SK-N-SH (cell line): Measurements from ENCODE around the gene NR6A1. TPM values are rescaled to one million over a fixed set of nuclear protein-coding genes. Genes with fewer than 3 reads are reported as not detected.

ENCODE experiments used
- CTCF ChIA-PET: fragments of 300-600, 350-600 bp; formaldehyde crosslinking; extraction: SDS; loops from one replicate; lab custom pipeline; 2021; lab: Yijun Ruan, JAX
- POLR2A ChIA-PET: fragments of 350-600 bp; sonication (Branson Sonifier 250); formaldehyde crosslinking; extraction: SDS; loops from one replicate; lab custom pipeline; 2020; ENCODE audit warnings: antibody characterized with exemption, inconsistent platforms; lab: Yijun Ruan, JAX
- DNase-seq: peaks from one replicate; pipeline ENCODE4 v3.0.0; 2012
- H2AFZ ChIP-seq: fragments of 200-600 bp; sonication (generic); 2 replicates; pipeline ENCODE4 v1.8.1; 2016; ENCODE audit warnings: antibody characterized with exemption, mild to moderate bottlenecking, low read depth
- H3F3A ChIP-seq: fragments of 200-600 bp; sonication (generic); replicated peaks from 2 replicates; pipeline ENCODE3; 2016; ENCODE audit warnings: antibody characterized with exemption, mild to moderate bottlenecking; ENCODE audit not compliant: insufficient read depth
- H3K27ac ChIP-seq, 2 experiments: fragments of 200-500 bp in 1 of 2; fragments of 200-600 bp in 1 of 2; sonication (Bioruptor generic) in 1 of 2; sonication (generic), shearing (Covaris generic) in 1 of 2; 2 replicates each; pipeline versions ENCODE4 v1.5.1 to v1.6.1; 2014 to 2016; ENCODE audit warnings: low read depth in 2 of 2, inconsistent platforms in 1 of 2, low read length in 1 of 2, mild to moderate bottlenecking in 1 of 2, mixed read lengths in 1 of 2
- H3K27me3 ChIP-seq: fragments of 200-600 bp; sonication (generic), shearing (Covaris generic); 2 replicates; pipeline ENCODE4 v1.6.1; 2016; ENCODE audit warnings: mixed run types; ENCODE audit not compliant: insufficient read depth
- H3K36me3 ChIP-seq, 2 experiments: fragments of 200-500 bp in 1 of 2; fragments of 200-600 bp in 1 of 2; sonication (Bioruptor generic) in 1 of 2; sonication (generic) in 1 of 2; replicated peaks in 1 of 2; 2 replicates each; pipeline versions ENCODE3 to v1.5.1; 2014 to 2016; ENCODE audit warnings: low read length in 1 of 2, mild to moderate bottlenecking in 1 of 2; ENCODE audit not compliant: insufficient read depth in 2 of 2, control insufficient read depth in 1 of 2
- H3K4me1 ChIP-seq, 2 experiments: fragments of 200-500 bp in 1 of 2; fragments of 200-600 bp in 1 of 2; sonication (Bioruptor generic) in 1 of 2; sonication (generic), shearing (Covaris generic) in 1 of 2; 2 replicates each; pipeline versions ENCODE4 v1.5.1 to v1.6.1; 2014 to 2016; ENCODE audit warnings: low read depth in 1 of 2, low read length in 1 of 2, mixed run types in 1 of 2; ENCODE audit not compliant: insufficient read depth in 2 of 2, control insufficient read depth in 1 of 2
- H3K4me2 ChIP-seq: fragments of 200-600 bp; sonication (generic), shearing (Covaris generic); 2 replicates; pipeline ENCODE4 v1.6.1; 2017; ENCODE audit warnings: mixed run types
- H3K4me3 ChIP-seq, 2 experiments: fragments of 200-500 bp in 1 of 2; fragments of 200-600 bp in 1 of 2; sonication (Bioruptor generic) in 1 of 2; sonication (generic), shearing (Covaris generic) in 1 of 2; 2 replicates each; pipeline versions ENCODE4 v1.5.1 to v1.8.1; 2014 to 2016; ENCODE audit warnings: low read depth in 2 of 2, inconsistent platforms in 1 of 2, low read length in 1 of 2, mild to moderate bottlenecking in 1 of 2, mixed read lengths in 1 of 2, moderate library complexity in 1 of 2
- H3K79me2 ChIP-seq: fragments of 200-600 bp; sonication (generic); 2 replicates; pipeline ENCODE4 v1.8.1; 2017; ENCODE audit warnings: mild to moderate bottlenecking; ENCODE audit not compliant: insufficient read depth
- H3K9ac ChIP-seq: fragments of 200-600 bp; sonication (generic); 2 replicates; pipeline ENCODE4 v1.6.1; 2017; ENCODE audit warnings: mixed run types
- H3K9me2 ChIP-seq: fragments of 200-600 bp; sonication (generic); 2 replicates; pipeline ENCODE4 v1.6.1; 2017; ENCODE audit warnings: mixed run types
- H3K9me3 ChIP-seq: fragments of 200-600 bp; sonication (generic); 2 replicates; pipeline ENCODE4 v1.6.1; 2017; ENCODE audit warnings: mixed run types, mild to moderate bottlenecking, moderate library complexity
- H4K20me1 ChIP-seq: fragments of 200-600 bp; sonication (generic); 2 replicates; pipeline ENCODE4 v1.6.1; 2017; ENCODE audit warnings: mild to moderate bottlenecking, mixed run types; ENCODE audit not compliant: insufficient read depth
- GABPA ChIP-seq: IDR thresholded peaks from 2 replicates; pipeline ENCODE4 v1.4.0; 2012; ENCODE audit warnings: low read depth, mild to moderate bottlenecking
- IRF3 ChIP-seq: fragments of 150-350 bp; IDR thresholded peaks from 2 replicates; pipeline ENCODE4 v1.6.1; 2016; ENCODE audit warnings: mild to moderate bottlenecking, low read depth, low read length
- JUND ChIP-seq: IDR thresholded peaks from 2 replicates; pipeline ENCODE4 v1.4.0; 2012
- MAX ChIP-seq: IDR thresholded peaks from 2 replicates; pipeline ENCODE4 v1.4.0; 2012; ENCODE audit warnings: low read depth
- MXI1 ChIP-seq: IDR thresholded peaks from 2 replicates; pipeline ENCODE4 v1.6.1; 2012; ENCODE audit warnings: mild to moderate bottlenecking, low read depth, low read length, improper control_type of control experiment
- POLR2AphosphoS5 ChIP-seq: IDR thresholded peaks from 2 replicates; pipeline ENCODE4 v1.6.1; 2012; ENCODE audit warnings: low read depth, low read length
- RXRA ChIP-seq: IDR thresholded peaks from 2 replicates; pipeline ENCODE4 v1.4.0; 2012; ENCODE audit warnings: low read depth, mild to moderate bottlenecking, borderline replicate concordance
- SMC3 ChIP-seq: IDR thresholded peaks from 2 replicates; pipeline ENCODE4 v1.6.1; 2012; ENCODE audit warnings: low read depth, low read length, improper control_type of control experiment
- TAF1 ChIP-seq: IDR thresholded peaks from 2 replicates; pipeline ENCODE4 v1.6.1; 2012; ENCODE audit warnings: low read depth, mild to moderate bottlenecking, low read length, moderate library complexity, borderline replicate concordance
- YY1 ChIP-seq: IDR thresholded peaks from 2 replicates; pipeline ENCODE4 v1.4.0; 2012; ENCODE audit warnings: low read depth, mild to moderate bottlenecking
- WGBS: methylation state at CpG from one replicate; pipeline ENCODE4 v1.1.6; 2017; ENCODE audit warnings: low lambda C conversion rate; 5-methylcytosine and 5-hydroxymethylcytosine counted together
- polyA plus RNA-seq, 3 experiments: library from polyadenylated mRNA; depleted of rRNA; stranded (reverse); fragments of >200 nt; gene quantifications; 2 replicates each; pipeline ENCODE4 v1.2.3, GENCODE V29; 2012

The NR6A1 gene
- polyA plus RNA-seq, 1 of the 3 experiments (the other 2 are of a cell fraction) = 1.2 TPM

GRCh38 chr9:124611106-124611505 is 160.0 kb downstream of the NR6A1 start:
- H3K9ac ChIP-seq = no peak overlapping the region

GRCh38 chr9:124606027-124606426 is 165.1 kb downstream of the NR6A1 start:
- WGBS = 93% methylated on average over 2 of the region's 2 CpGs
- Histone ChIP-seq H3K36me3 (no peaks in the 10 kb centered on the region), H3F3A (no peaks in the 10 kb centered on the region), H3K27me3 (no peaks in the 10 kb centered on the region), H3K27ac (no peak overlapping the region), H3K4me2 (no peak overlapping the region), H4K20me1 (no peaks in the 10 kb centered on the region), H3K9me3 (no peaks in the 10 kb centered on the region), H2AFZ (no peak overlapping the region), H3K9me2 (no peaks in the 10 kb centered on the region), H3K4me3 (no peak overlapping the region), H3K4me1 (0 out of 4 replicates have a peak, but pooled peaks cover 0 to 2% of the 10 kb centered on the region in 2 experiments), H3K79me2 (no peaks in the 10 kb centered on the region), H3K9ac (no peak overlapping the region)
- DNase-seq = no peak
- ChIA-PET POLR2A (no interaction called here), CTCF (interaction anchor here (0.7 to 3.5 kb wide), 5 partner anchors 10 to 114 kb away, joined by 3 to 21 read pairs (median 3); no protein-coding TSS in a partner anchor)
- no peak for TF ChIP-seq POLR2AphosphoS5

More at GRCh38 chr9:124611106-124611505, 160.0 kb downstream of the NR6A1 start:
- no peak overlapping the region for H2AFZ ChIP-seq
- 0 out of 4 replicates have a peak, but pooled peaks cover 0 to 6% of the 10 kb centered on the region in 2 experiments for H3K4me1 ChIP-seq
- H3K27me3 ChIP-seq = no peaks in the 10 kb centered on the region
- no peaks in the 10 kb centered on the region for H4K20me1 ChIP-seq
- ChIA-PET POLR2A (no interaction called here), CTCF (interaction anchor here (1.3 to 2.9 kb wide), 3 partner anchors 14 to 154 kb away, joined by 3 to 10 read pairs (median 9); no protein-coding TSS in a partner anchor)
- no peaks in the 10 kb centered on the region for H3K79me2 ChIP-seq
- DNase-seq = no peak
- no peaks in the 10 kb centered on the region for H3K9me2 ChIP-seq
- no peak overlapping the region for H3K27ac ChIP-seq
- H3K4me2 ChIP-seq = no peak overlapping the region
- H3F3A ChIP-seq = no peaks in the 10 kb centered on the region
- no peaks in the 10 kb centered on the region for H3K9me3 ChIP-seq
- TF ChIP-seq IRF3 = no peak
- no peak for TF ChIP-seq GABPA
- TF ChIP-seq TAF1 = no peak
- TF ChIP-seq MAX = no peak
- no peak for TF ChIP-seq MXI1
- TF ChIP-seq POLR2AphosphoS5 = no peak
- TF ChIP-seq JUND = no peak
- no peak for TF ChIP-seq YY1
- H3K4me3 ChIP-seq = no peak overlapping the region
- no peaks in the 10 kb centered on the region for H3K36me3 ChIP-seq
- WGBS = 91% methylated on average over 2 of the region's 2 CpGs

GRCh38 chr9:124605258-124605657 is 165.9 kb downstream of the NR6A1 start:
- DNase-seq = no peak
- Histone ChIP-seq H3K9ac (no peak overlapping the region), H3K27me3 (no peaks in the 10 kb centered on the region), H4K20me1 (no peaks in the 10 kb centered on the region), H3K36me3 (no peaks in the 10 kb centered on the region), H3K4me1 (no peaks in the 10 kb centered on the region), H3F3A (no peaks in the 10 kb centered on the region), H3K27ac (no peak overlapping the region), H3K9me3 (no peaks in the 10 kb centered on the region), H3K4me3 (no peak overlapping the region), H3K79me2 (no peaks in the 10 kb centered on the region), H3K4me2 (no peak overlapping the region), H3K9me2 (no peaks in the 10 kb centered on the region), H2AFZ (no peak overlapping the region)
- WGBS = 86% methylated on average over 4 of the region's 4 CpGs
- ChIA-PET POLR2A (no interaction called here), CTCF (interaction anchor here (2.2 to 3.5 kb wide), 2 partner anchors 12 to 107 kb away, joined by 7 to 21 read pairs; no protein-coding TSS in a partner anchor)
- TF ChIP-seq MXI1 (no peak), SMC3 (no peak), POLR2AphosphoS5 (no peak), TAF1 (no peak), RXRA (no peak)
